Loucy (cell line): ENCODE data around the gene HOXC4.

Experiments
- CTCF ChIP-seq: fragments of 200-600 bp; sonication (generic); conservative IDR thresholded peaks from 2 replicates; pipeline ENCODE4 v1.5.1; 2014; ENCODE audit warnings: mild to moderate bottlenecking, antibody characterized with exemption, low read length
- EZH2phosphoT487 ChIP-seq: fragments of 200-600 bp; IDR thresholded peaks from 2 replicates; pipeline ENCODE4 v1.6.1; 2018; ENCODE audit warnings: antibody characterized with exemption, mild to moderate bottlenecking, moderate library complexity, borderline replicate concordance

- TF ChIP-seq CTCF (no peak), EZH2phosphoT487 (no peak)
These were observed 14.1 kb upstream of the HOXC4 start for GRCh38 chr12:54039417-54040147.
